Muscle of leg (tissue), 11 donors: Measurements from ENCODE around the gene BABAM2. TPM values are rescaled to one million over a fixed set of nuclear protein-coding genes. Genes with fewer than 3 reads are reported as not detected.

Experiments
- DNase-seq: peaks from one replicate; pipeline ENCODE4 v3.0.0; 2013
- H3K27ac ChIP-seq: one replicate; pipeline ENCODE4 v1.5.1; 2013; ENCODE audit warnings: mild to moderate bottlenecking, low read length, control low read depth
- H3K27me3 ChIP-seq: one replicate; pipeline ENCODE4 v1.6.1; 2013; ENCODE audit warnings: low read length; ENCODE audit not compliant: control insufficient read depth, insufficient read depth
- H3K36me3 ChIP-seq: one replicate; pipeline ENCODE4 v1.6.1; 2013; ENCODE audit warnings: low read length; ENCODE audit not compliant: control insufficient read depth, insufficient read depth
- H3K4me1 ChIP-seq: one replicate; pipeline ENCODE4 v1.6.1; 2013; ENCODE audit warnings: low read length; ENCODE audit not compliant: control insufficient read depth, insufficient read depth
- H3K4me3 ChIP-seq: one replicate; pipeline ENCODE4 v1.5.1; 2013; ENCODE audit warnings: low read length, control low read depth
- H3K9me3 ChIP-seq: replicated peaks from 2 replicates; pipeline ENCODE4 v1.6.1; 2013; ENCODE audit warnings: low read depth, low read length; ENCODE audit not compliant: control insufficient read depth
- WGBS: methylation state at CpG from one replicate; pipeline ENCODE4 v1.1.5; 2013; ENCODE audit warnings: missing lambda C conversion rate; ENCODE audit not compliant: insufficient coverage; 5-methylcytosine and 5-hydroxymethylcytosine counted together
- polyA plus RNA-seq, 8 donors: library from polyadenylated mRNA; unstranded; fragments of 120-200 nt; gene quantifications; one replicate each; pipeline versions ENCODE4 v1.2.1 to v1.2.3, GENCODE V29; 2013; ENCODE audit warnings: inconsistent platforms in 1 of 8, low replicate concordance in 1 of 8; ENCODE audit not compliant: insufficient read length in 8 of 8, insufficient read depth in 1 of 8
- total RNA-seq: library from RNA; stranded (reverse); fragments of 120-200 nt; gene quantifications from one replicate; pipeline ENCODE4 v1.2.4, GENCODE V29; 2013

The BABAM2 gene
- total and polyA plus RNA-seq, 9 donors: 16.1 to 23.6 (median 21.4) TPM

- peak; percentile 67 for DNase-seq
- no peaks in the 10 kb centered on the region for H3K36me3 ChIP-seq
- peak overlapping the region; percentile 71 for H3K27ac ChIP-seq
- peaks cover 57% of the 10 kb centered on the region for H3K4me1 ChIP-seq
- H3K9me3 ChIP-seq: no peaks in the 10 kb centered on the region
- 35% methylated on average over 5 of the region's 5 CpGs for whole genome bisulfite sequencing
- H3K27me3 ChIP-seq: no peaks in the 10 kb centered on the region
- no peak overlapping the region for H3K4me3 ChIP-seq
These were observed 461.6 kb downstream of the BABAM2 start for GRCh38 chr2:28352104-28352503.

GRCh38 chr2:28352610-28353195 is 462.2 kb downstream of the BABAM2 start:
- Histone ChIP-seq H3K4me1 (peaks cover 53% of the 10 kb centered on the region), H3K36me3 (no peaks in the 10 kb centered on the region), H3K9me3 (no peaks in the 10 kb centered on the region), H3K27ac (peak overlapping the region; percentile 71), H3K4me3 (no peak overlapping the region), H3K27me3 (no peaks in the 10 kb centered on the region)
- DNase-seq: no peak
- 72% methylated on average over 14 of the region's 16 CpGs for WGBS

GRCh38 chr2:28354920-28355520 is 464.5 kb downstream of the BABAM2 start:
- Histone ChIP-seq H3K27me3 (no peaks in the 10 kb centered on the region), H3K27ac (peak overlapping the region; percentile 89), H3K36me3 (no peaks in the 10 kb centered on the region), H3K4me3 (no peak overlapping the region), H3K9me3 (no peaks in the 10 kb centered on the region), H3K4me1 (peaks cover 52% of the 10 kb centered on the region)
- 87% methylated on average over 9 of the region's 10 CpGs for WGBS
- DNase-seq: no peak

- no peaks in the 10 kb centered on the region for H3K36me3 ChIP-seq
- peaks cover 53% of the 10 kb centered on the region for H3K4me1 ChIP-seq
- H3K9me3 ChIP-seq: no peaks in the 10 kb centered on the region
- H3K27me3 ChIP-seq: no peaks in the 10 kb centered on the region
- H3K27ac ChIP-seq: peak overlapping the region; percentile 89
- DNase-seq: peak; percentile 75
- H3K4me3 ChIP-seq: no peak overlapping the region
- 77% methylated on average over 6 of the region's 6 CpGs for WGBS
These were observed 465.1 kb downstream of the BABAM2 start for GRCh38 chr2:28355521-28356094.

GRCh38 chr2:28356095-28356911 is 465.8 kb downstream of the BABAM2 start:
- Histone ChIP-seq H3K27ac (peak overlapping the region; percentile 89), H3K27me3 (no peaks in the 10 kb centered on the region), H3K4me1 (peaks cover 60% of the 10 kb centered on the region), H3K9me3 (no peaks in the 10 kb centered on the region), H3K36me3 (no peaks in the 10 kb centered on the region), H3K4me3 (no peak overlapping the region)
- WGBS: 19% methylated on average over 15 of the region's 17 CpGs
- peak; percentile 94 for DNase-seq

GRCh38 chr2:28357055-28357454 is 466.5 kb downstream of the BABAM2 start:
- WGBS: 67% methylated on average over 1 of the region's 5 CpGs
- H3K4me1 ChIP-seq: peaks cover 63% of the 10 kb centered on the region
- DNase-seq: no peak

GRCh38 chr2:28357948-28358667 is 467.6 kb downstream of the BABAM2 start:
- H3K27ac ChIP-seq: no peak overlapping the region
- no peak for DNase-seq
- 60% methylated on average over 10 of the region's 19 CpGs for WGBS

More at GRCh38 chr2:28357055-28357454, 466.5 kb downstream of the BABAM2 start:
- H3K9me3 ChIP-seq: no peaks in the 10 kb centered on the region
- peak overlapping the region; percentile 89 for H3K27ac ChIP-seq
- no peak overlapping the region for H3K4me3 ChIP-seq
- H3K27me3 ChIP-seq: no peaks in the 10 kb centered on the region
- no peaks in the 10 kb centered on the region for H3K36me3 ChIP-seq

GRCh38 chr2:28358668-28359201 is 468.2 kb downstream of the BABAM2 start:
- Histone ChIP-seq H3K9me3 (no peaks in the 10 kb centered on the region), H3K27ac (no peak overlapping the region), H3K4me1 (peaks cover 63% of the 10 kb centered on the region), H3K36me3 (no peaks in the 10 kb centered on the region), H3K4me3 (no peak overlapping the region), H3K27me3 (no peaks in the 10 kb centered on the region)
- WGBS: 90% methylated on average over 2 of the region's 7 CpGs
- DNase-seq: no peak

More at GRCh38 chr2:28357948-28358667, 467.6 kb downstream of the BABAM2 start:
- H3K9me3 ChIP-seq: no peaks in the 10 kb centered on the region
- H3K4me3 ChIP-seq: no peak overlapping the region
- H3K4me1 ChIP-seq: peaks cover 63% of the 10 kb centered on the region
- H3K36me3 ChIP-seq: no peaks in the 10 kb centered on the region
- no peaks in the 10 kb centered on the region for H3K27me3 ChIP-seq

- Histone ChIP-seq H3K27ac (no peak overlapping the region), H3K4me1 (peaks cover 68% of the 10 kb centered on the region)
- peak; percentile 70 for DNase-seq
These were observed 468.9 kb downstream of the BABAM2 start for GRCh38 chr2:28359222-28360057.

More at GRCh38 chr2:28359222-28360057, 468.9 kb downstream of the BABAM2 start:
- Histone ChIP-seq H3K4me3 (no peak overlapping the region), H3K36me3 (no peaks in the 10 kb centered on the region), H3K9me3 (no peaks in the 10 kb centered on the region), H3K27me3 (no peaks in the 10 kb centered on the region)
- WGBS: 73% methylated on average over 19 of the region's 28 CpGs
